ENCODE results near the gene TESMIN.

Gene TESMIN

DNA sequence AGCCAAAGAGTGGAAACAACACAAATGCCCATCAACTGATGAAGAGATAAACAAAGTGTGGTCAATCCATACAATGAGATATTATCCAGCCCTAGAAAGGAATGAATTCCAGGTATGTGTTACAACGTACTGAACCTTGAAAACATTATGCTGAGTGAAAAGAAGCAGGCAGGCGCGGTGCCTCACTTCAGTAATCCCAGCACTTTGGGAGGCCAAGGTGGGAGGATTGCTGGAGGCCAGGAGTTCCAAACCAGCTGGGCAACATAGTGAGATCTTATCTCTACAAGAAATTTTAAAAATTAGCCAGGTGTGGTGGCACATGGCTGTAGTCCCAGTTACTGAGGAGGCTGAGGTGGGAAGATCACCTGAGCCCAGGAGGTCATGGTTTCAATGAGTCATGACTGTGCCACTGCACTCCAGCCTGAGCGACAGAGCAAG, 24.6 kb upstream of the TESMIN start:
- no peak overlapping the region for H3K4me3 ChIP-seq (ENCODE audit: severe bottlenecking)
- TF ChIP-seq, protein P1, sequence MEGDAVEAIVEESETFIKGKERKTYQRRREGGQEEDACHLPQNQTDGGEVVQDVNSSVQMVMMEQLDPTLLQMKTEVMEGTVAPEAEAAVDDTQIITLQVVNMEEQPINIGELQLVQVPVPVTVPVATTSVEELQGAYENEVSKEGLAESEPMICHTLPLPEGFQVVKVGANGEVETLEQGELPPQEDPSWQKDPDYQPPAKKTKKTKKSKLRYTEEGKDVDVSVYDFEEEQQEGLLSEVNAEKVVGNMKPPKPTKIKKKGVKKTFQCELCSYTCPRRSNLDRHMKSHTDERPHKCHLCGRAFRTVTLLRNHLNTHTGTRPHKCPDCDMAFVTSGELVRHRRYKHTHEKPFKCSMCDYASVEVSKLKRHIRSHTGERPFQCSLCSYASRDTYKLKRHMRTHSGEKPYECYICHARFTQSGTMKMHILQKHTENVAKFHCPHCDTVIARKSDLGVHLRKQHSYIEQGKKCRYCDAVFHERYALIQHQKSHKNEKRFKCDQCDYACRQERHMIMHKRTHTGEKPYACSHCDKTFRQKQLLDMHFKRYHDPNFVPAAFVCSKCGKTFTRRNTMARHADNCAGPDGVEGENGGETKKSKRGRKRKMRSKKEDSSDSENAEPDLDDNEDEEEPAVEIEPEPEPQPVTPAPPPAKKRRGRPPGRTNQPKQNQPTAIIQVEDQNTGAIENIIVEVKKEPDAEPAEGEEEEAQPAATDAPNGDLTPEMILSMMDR (IDR thresholded peaks at IDR 0.05; ENCODE audit: poor library complexity, severe bottlenecking) = no peak
- H3K36me3 ChIP-seq (ENCODE audit: low read depth) = peaks cover 79% of the 10 kb centered on the region

DNA sequence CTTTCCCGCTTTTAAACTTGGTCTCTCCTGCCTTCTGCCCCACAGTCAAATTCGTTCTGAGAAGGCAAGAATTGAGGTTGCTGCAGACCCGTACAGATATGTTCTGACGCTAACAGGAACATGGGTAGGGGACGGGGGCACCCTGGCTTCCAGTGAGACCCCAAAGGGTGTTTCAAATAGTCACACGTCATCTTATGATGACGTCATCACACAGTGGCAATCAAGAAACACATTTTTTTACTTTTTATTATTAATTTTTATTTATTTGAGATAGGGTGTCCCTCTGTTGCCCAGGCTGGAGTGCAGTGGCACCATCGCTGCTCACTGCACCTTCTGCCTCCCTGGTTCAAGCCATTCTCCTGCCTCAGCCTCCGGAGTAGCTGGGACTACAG, 22.9 kb upstream of the TESMIN start:
- H3K9me3 ChIP-seq (ENCODE audit: severe bottlenecking) = no peaks in the 10 kb centered on the region
- no peak for DNase-seq (ENCODE audit: low spot score)
- no peaks in the 10 kb centered on the region for H3K27me3 ChIP-seq (ENCODE audit: insufficient read depth, poor library complexity, severe bottlenecking)
- no peak for ATAC-seq (ENCODE audit: low read depth)
- no peak overlapping the region for H3K27ac ChIP-seq (ENCODE audit: poor library complexity, severe bottlenecking)
- H3K36me3 ChIP-seq (ENCODE audit: low read depth) = peaks cover 67% of the 10 kb centered on the region
- no peaks in the 10 kb centered on the region for H3K4me1 ChIP-seq (ENCODE audit: insufficient read depth, poor library complexity, severe bottlenecking)
- TF ChIP-seq, protein P1 (IDR thresholded peaks at IDR 0.05; ENCODE audit: poor library complexity, severe bottlenecking) = no peak
- no peak overlapping the region for H3K4me3 ChIP-seq (ENCODE audit: severe bottlenecking)

More for the DNA sequence above, 24.6 kb upstream of the TESMIN start:
- no peaks in the 10 kb centered on the region for H3K4me1 ChIP-seq (ENCODE audit: insufficient read depth, poor library complexity, severe bottlenecking)
- no peak overlapping the region for H3K27ac ChIP-seq (ENCODE audit: poor library complexity, severe bottlenecking)
- H3K27me3 ChIP-seq (ENCODE audit: insufficient read depth, poor library complexity, severe bottlenecking) = no peaks in the 10 kb centered on the region
- H3K9me3 ChIP-seq (ENCODE audit: severe bottlenecking) = no peaks in the 10 kb centered on the region
- DNase-seq (ENCODE audit: low spot score) (no peak), ATAC-seq (ENCODE audit: low read depth) (no peak)

DNA sequence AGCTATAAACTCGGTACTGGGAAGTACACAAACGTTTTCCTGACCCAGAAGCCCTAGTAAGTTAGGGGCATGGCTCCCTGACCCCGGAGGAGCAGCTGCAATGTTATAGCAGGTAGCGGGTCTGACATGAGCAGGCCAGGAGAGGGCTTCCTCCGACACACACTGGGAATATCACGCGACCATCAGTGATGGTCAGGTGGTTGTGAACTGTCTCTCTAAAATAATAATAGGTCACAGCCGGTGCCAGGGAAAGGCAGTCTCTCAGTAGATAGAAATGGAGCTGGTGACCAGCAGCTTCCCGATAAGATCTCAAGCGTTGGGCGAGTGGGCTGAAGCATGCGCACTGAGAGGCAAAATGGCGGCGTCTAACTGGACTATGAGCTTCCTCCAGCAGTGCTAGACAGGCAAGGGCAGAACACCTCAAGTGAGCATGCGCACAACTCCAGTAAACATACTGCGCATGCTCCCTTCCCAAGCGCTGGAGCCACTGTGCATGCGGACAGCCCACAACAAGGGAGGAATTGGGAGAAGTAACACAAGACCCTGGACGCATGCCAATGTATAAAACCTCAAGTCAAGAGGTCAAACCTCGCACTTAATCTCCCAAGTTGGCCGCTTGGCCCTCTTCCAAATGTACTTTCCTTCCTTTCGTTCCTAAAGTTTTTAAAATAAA, 22.3 kb upstream of the TESMIN start:
- DNase-seq (ENCODE audit: low spot score) (no peak), ATAC-seq (ENCODE audit: low read depth) (no peak)
- TF ChIP-seq, protein P1 (IDR thresholded peaks at IDR 0.05; ENCODE audit: poor library complexity, severe bottlenecking) = no peak
- H3K9me3 ChIP-seq (ENCODE audit: severe bottlenecking) = no peaks in the 10 kb centered on the region
- no peaks in the 10 kb centered on the region for H3K4me1 ChIP-seq (ENCODE audit: insufficient read depth, poor library complexity, severe bottlenecking)
- H3K27me3 ChIP-seq (ENCODE audit: insufficient read depth, poor library complexity, severe bottlenecking) = no peaks in the 10 kb centered on the region
- H3K27ac ChIP-seq (ENCODE audit: poor library complexity, severe bottlenecking) = no peak overlapping the region
- H3K4me3 ChIP-seq (ENCODE audit: severe bottlenecking) = no peak overlapping the region
- H3K36me3 ChIP-seq (ENCODE audit: low read depth) = peaks cover 67% of the 10 kb centered on the region

DNA sequence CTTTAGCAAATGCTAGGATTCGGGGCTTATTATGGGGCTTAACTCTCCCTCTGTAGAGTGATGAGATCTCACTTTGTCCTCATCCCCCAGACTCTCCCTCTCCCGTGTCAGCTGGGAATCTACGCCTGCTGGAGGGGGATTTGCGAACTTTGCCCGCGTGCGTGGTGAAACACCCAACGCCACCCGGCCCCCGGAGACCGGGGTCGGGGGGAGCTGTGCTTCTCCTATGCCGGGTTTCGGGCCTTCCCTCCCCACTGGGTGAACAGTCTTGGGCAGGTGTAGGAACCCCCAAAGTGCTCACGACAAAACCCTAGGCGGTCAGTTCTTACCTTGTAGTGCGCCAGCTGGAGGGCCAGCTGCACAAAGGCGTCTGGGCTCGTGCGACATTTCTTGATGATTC, 21.6 kb upstream of the TESMIN start:
- Histone ChIP-seq H3K9me3 (ENCODE audit: severe bottlenecking) (no peaks in the 10 kb centered on the region), H3K36me3 (ENCODE audit: low read depth) (peaks cover 69% of the 10 kb centered on the region), H3K27ac (ENCODE audit: poor library complexity, severe bottlenecking) (no peak overlapping the region), H3K4me3 (ENCODE audit: severe bottlenecking) (no peak overlapping the region), H3K27me3 (ENCODE audit: insufficient read depth, poor library complexity, severe bottlenecking) (no peaks in the 10 kb centered on the region), H3K4me1 (ENCODE audit: insufficient read depth, poor library complexity, severe bottlenecking) (no peaks in the 10 kb centered on the region)
- DNase-seq (ENCODE audit: low spot score) (no peak), ATAC-seq (ENCODE audit: low read depth) (no peak)
- TF ChIP-seq, protein P1 (IDR thresholded peaks at IDR 0.05; ENCODE audit: poor library complexity, severe bottlenecking) = no peak

- Histone ChIP-seq H3K27me3 (ENCODE audit: insufficient read depth, poor library complexity, severe bottlenecking) (no peaks in the 10 kb centered on the region), H3K27ac (ENCODE audit: poor library complexity, severe bottlenecking) (no peak overlapping the region), H3K4me1 (ENCODE audit: insufficient read depth, poor library complexity, severe bottlenecking) (no peaks in the 10 kb centered on the region), H3K36me3 (ENCODE audit: low read depth) (peaks cover 51% of the 10 kb centered on the region), H3K4me3 (ENCODE audit: severe bottlenecking) (no peak overlapping the region), H3K9me3 (ENCODE audit: severe bottlenecking) (no peaks in the 10 kb centered on the region)
- TF ChIP-seq, protein P1 (IDR thresholded peaks at IDR 0.05; ENCODE audit: poor library complexity, severe bottlenecking) = no peak
- ATAC-seq (ENCODE audit: low read depth) = no peak
- no peak for DNase-seq (ENCODE audit: low spot score)
Observed at GRCh38 chr11:68770781-68771180, 19.5 kb upstream of the TESMIN start.

Data from RWPE2 (cell line).